Right renal cortex interstitium (tissue), 3 donors: ENCODE results near the gene LIN54. TPM values are rescaled to one million over a fixed set of nuclear protein-coding genes. Genes with fewer than 3 reads are reported as not detected.
"Not testable (repeated sequence)": the region's sequence is repeated elsewhere in the genome, so short reads cannot be mapped to it uniquely, and the experiment has no call there.

ENCODE experiments used
- DNase-seq, 3 donors: peaks; one replicate each; pipeline ENCODE4 v3.0.0-alpha.2; 2013; ENCODE audit warnings: low read depth in 3 of 3, low spot score in 2 of 3
- polyA plus RNA-seq, 3 donors: library from polyadenylated mRNA; unstranded; fragments of 120-200 nt; gene quantifications; one replicate each; pipeline ENCODE4 v1.2.1, GENCODE V29; 2013; ENCODE audit not compliant: insufficient read length in 3 of 3

LIN54 gene
- polyA plus RNA-seq, 3 donors, result 16.1 to 16.4 (median 16.1) TPM

- peak; percentile 94 to 97 (median 96) for DNase-seq
These were observed 2.2 kb upstream of the LIN54 start for GRCh38 chr4:83012687-83013419.

GRCh38 chr4:83012200-83012686 is 1.6 kb upstream of the LIN54 start:
- DNase-seq, result peak in 1 of 3 donors; percentile 35

- no peak for DNase-seq
These were observed 1.1 kb upstream of the LIN54 start for GRCh38 chr4:83011689-83012199.

- no peak for DNase-seq
These were observed 507 bp downstream of the LIN54 start for GRCh38 chr4:83010111-83010521.

GRCh38 chr4:83009529-83009928 is 1.1 kb downstream of the LIN54 start:
- no peak for DNase-seq

- DNase-seq, result not testable (repeated sequence)
These were observed 7.4 kb downstream of the LIN54 start for GRCh38 chr4:83003044-83003791.

- no peak for DNase-seq
These were observed 8.3 kb downstream of the LIN54 start for GRCh38 chr4:83002329-83002728.

GRCh38 chr4:82998898-82999297 is 11.7 kb downstream of the LIN54 start:
- DNase-seq, result no peak

- no peak for DNase-seq
These were observed 15.8 kb downstream of the LIN54 start for GRCh38 chr4:82994834-82995233.

- DNase-seq, result no peak
These were observed 20.8 kb downstream of the LIN54 start for GRCh38 chr4:82989575-82990429.

- no peak for DNase-seq
These were observed 22.2 kb downstream of the LIN54 start for GRCh38 chr4:82988323-82988832.

GRCh38 chr4:82987519-82987918 is 23.1 kb downstream of the LIN54 start:
- DNase-seq, result not testable (repeated sequence)

GRCh38 chr4:82984459-82984858 is 26.2 kb downstream of the LIN54 start:
- DNase-seq, result no peak

GRCh38 chr4:82983444-82983843 is 27.2 kb downstream of the LIN54 start:
- DNase-seq, result no peak

- no peak for DNase-seq
These were observed 29.5 kb downstream of the LIN54 start for GRCh38 chr4:82981138-82981537.

- no peak for DNase-seq
These were observed 34.8 kb downstream of the LIN54 start for GRCh38 chr4:82975792-82976191.

GRCh38 chr4:82969414-82969813 is 41.2 kb downstream of the LIN54 start:
- DNase-seq, result no peak

- DNase-seq, result no peak
These were observed 41.7 kb downstream of the LIN54 start for GRCh38 chr4:82968972-82969371.

GRCh38 chr4:82965763-82966162 is 44.9 kb downstream of the LIN54 start:
- no peak for DNase-seq

GRCh38 chr4:82957045-82957444 is 53.6 kb downstream of the LIN54 start:
- no peak for DNase-seq

- DNase-seq, result no peak
These were observed 56.4 kb downstream of the LIN54 start for GRCh38 chr4:82954212-82954611.
